KBM-7 (cell line): ENCODE measurements around the gene RGN.
A peak's percentile ranks its signal among the peaks of the same experiment; 100 is the strongest.
"Not testable (repeated sequence)": the region's sequence is repeated elsewhere in the genome, so short reads cannot be mapped to it uniquely, and the experiment has no call there.

Experiments used
- DNase-seq: peaks from one replicate; pipeline ENCODE4 v3.0.0-alpha.2; 2015
- in situ Hi-C: fragments of 300-500 bp; cut with MboI; formaldehyde crosslinking; loops from 2 replicates; pipeline ENCODE4 v1.14.3; 2020; ENCODE audit warnings: low sequenced_read_pairs, low pct_unique_long_range_greater_than_20kb, mixed read lengths

The RGN gene

GRCh38 chrX:47112316-47112954 is 34.2 kb downstream of the RGN start:
- no peak for DNase-seq
- in situ Hi-C loops, result no loop called here

- in situ Hi-C loops, DNase-seq: not testable (repeated sequence)
These were observed 38.4 kb downstream of the RGN start for GRCh38 chrX:47116551-47117110.

GRCh38 chrX:47124466-47124865 is 46.2 kb downstream of the RGN start:
- in situ Hi-C loops, DNase-seq: not testable (repeated sequence)

GRCh38 chrX:47129157-47129898 is 51.1 kb downstream of the RGN start:
- in situ Hi-C loops, result no loop called here
- DNase-seq, result peak; percentile 99

- in situ Hi-C loops, result no loop called here
- no peak for DNase-seq
These were observed 51.7 kb downstream of the RGN start for GRCh38 chrX:47129899-47130358.

GRCh38 chrX:47133493-47133892 is 55.2 kb downstream of the RGN start:
- in situ Hi-C loops, result no loop called here
- DNase-seq, result no peak

GRCh38 chrX:47135650-47136049 is 57.4 kb downstream of the RGN start:
- DNase-seq, in situ Hi-C loops: not testable (repeated sequence)

GRCh38 chrX:47138171-47138570 is 59.9 kb downstream of the RGN start:
- DNase-seq, result no peak
- in situ Hi-C loops, result no loop called here
